Keratinocyte (primary cell): ENCODE measurements around the gene ATP6V0A4. TPM values are rescaled to one million over a fixed set of nuclear protein-coding genes. Genes with fewer than 3 reads are reported as not detected.

Experiments
- DNase-seq: peaks from one replicate; pipeline ENCODE4 v3.0.0-alpha.2; 2011; ENCODE audit warnings: low read depth, missing footprints, low spot score
- FAIRE-seq: peaks from 2 replicates; lab custom pipeline; 2011; peaks lifted over from hg19 to GRCh38; lab: Jason Lieb, UNC
- H2AFZ ChIP-seq: 2 replicates; pipeline ENCODE4 v1.6.0; 2012; ENCODE audit warnings: low read length, control low read depth, inconsistent platforms; ENCODE audit not compliant: control insufficient read depth
- H3K27ac ChIP-seq: 2 replicates; pipeline ENCODE4 v1.5.1; 2011; ENCODE audit warnings: low read length; ENCODE audit not compliant: control insufficient read depth, insufficient read depth
- H3K27me3 ChIP-seq: 3 replicates; pipeline ENCODE4 v1.6.0; 2011; ENCODE audit warnings: low read length; ENCODE audit not compliant: control insufficient read depth, insufficient read depth; ENCODE audit errors: extremely low read depth
- H3K36me3 ChIP-seq, 2 experiments: 2 replicates in 1 of 2; 3 replicates in 1 of 2; pipeline ENCODE4 v1.5.1; 2011; ENCODE audit warnings: low read length in 2 of 2, mild to moderate bottlenecking in 1 of 2; ENCODE audit not compliant: control insufficient read depth in 2 of 2, insufficient read depth in 2 of 2; ENCODE audit errors: extremely low read depth in 1 of 2
- H3K4me1 ChIP-seq: 3 replicates; pipeline ENCODE4 v1.5.1; 2011; ENCODE audit warnings: low read length; ENCODE audit not compliant: control insufficient read depth, insufficient read depth; ENCODE audit errors: extremely low read depth
- H3K4me2 ChIP-seq: 3 replicates; pipeline ENCODE4 v1.6.0; 2011; ENCODE audit warnings: low read depth, low read length; ENCODE audit not compliant: control insufficient read depth, insufficient read depth; ENCODE audit errors: extremely low read depth
- H3K4me3 ChIP-seq, 3 experiments: fragments of 200-600 bp in 1 of 3; sonication (generic) in 1 of 3; 2 replicates in 2 of 3; 3 replicates in 1 of 3; pipeline ENCODE4 v1.5.1; 2011 to 2016; ENCODE audit warnings: low read length in 3 of 3, mild to moderate bottlenecking in 3 of 3, control low read depth in 2 of 3, inconsistent platforms in 1 of 3, low read depth in 1 of 3, mixed read lengths in 1 of 3, mixed run types in 1 of 3, moderate library complexity in 1 of 3; ENCODE audit not compliant: control insufficient read depth in 2 of 3, insufficient read depth in 2 of 3; ENCODE audit errors: extremely low read depth in 1 of 3
- H3K79me2 ChIP-seq: 2 replicates; pipeline ENCODE4 v1.6.0; 2012; ENCODE audit warnings: low read length; ENCODE audit not compliant: control insufficient read depth, insufficient read depth
- H3K9ac ChIP-seq: 3 replicates; pipeline ENCODE4 v1.6.0; 2011; ENCODE audit warnings: low read length; ENCODE audit not compliant: control insufficient read depth, insufficient read depth; ENCODE audit errors: extremely low read depth
- H3K9me1 ChIP-seq: 3 replicates; pipeline ENCODE4 v1.6.0; 2011; ENCODE audit warnings: low read length; ENCODE audit not compliant: control insufficient read depth, insufficient read depth; ENCODE audit errors: extremely low read depth
- H3K9me3 ChIP-seq: 2 replicates; pipeline ENCODE4 v1.5.1; 2012; ENCODE audit warnings: low read depth, low read length; ENCODE audit not compliant: control insufficient read depth
- H4K20me1 ChIP-seq: 3 replicates; pipeline ENCODE4 v1.6.0; 2011; ENCODE audit warnings: low read length; ENCODE audit not compliant: control insufficient read depth, insufficient read depth; ENCODE audit errors: extremely low read depth
- EZH2 ChIP-seq: IDR thresholded peaks from one replicate; pipeline ENCODE4 v1.6.1; 2012; ENCODE audit warnings: inconsistent platforms, mild to moderate bottlenecking, low read length, moderate library complexity
- dilution Hi-C: fragments of 300-500 bp; cut with MboI; formaldehyde crosslinking; loops from one replicate; pipeline ENCODE4 v1.7.0; 2020; ENCODE audit warnings: low sequenced_read_pairs; ENCODE audit not compliant: extremely low pct_ligation_motif_present
- polyA plus RNA-seq, 5 experiments: library from polyadenylated mRNA; depleted of rRNA in 3 of 5; stranded (reverse) in 3 of 5; stranded (forward) in 1 of 5; unstranded in 1 of 5; fragments of >200 nt; gene quantifications; 1 replicate in 1 of 5; 2 replicates in 3 of 5; 3 replicates in 1 of 5; pipeline versions ENCODE4 v1.2.1 to v1.2.3, GENCODE V29; 2011 to 2012; ENCODE audit warnings: missing spikeins in 2 of 5, low read depth in 1 of 5, low replicate concordance in 1 of 5
- TF ChIP-seq, protein P1 (sequence below), 3 experiments: IDR thresholded peaks in 1 of 3; conservative IDR thresholded peaks in 1 of 3; optimal IDR thresholded peaks in 1 of 3; 2 replicates in 2 of 3; 3 replicates in 1 of 3; pipeline versions ENCODE3 to v1.5.1; 2011; ENCODE audit warnings: low read length in 3 of 3, mild to moderate bottlenecking in 3 of 3, moderate library complexity in 2 of 3, control low read depth in 1 of 3, inconsistent platforms in 1 of 3; ENCODE audit not compliant: insufficient read depth in 2 of 3; ENCODE audit errors: extremely low read depth in 1 of 3

Gene ATP6V0A4
- polyA plus RNA-seq, 1 donor (not counting 4 experiments of a cell fraction or from before 2014, with no cell fraction given), result 0.34 TPM

DNA sequence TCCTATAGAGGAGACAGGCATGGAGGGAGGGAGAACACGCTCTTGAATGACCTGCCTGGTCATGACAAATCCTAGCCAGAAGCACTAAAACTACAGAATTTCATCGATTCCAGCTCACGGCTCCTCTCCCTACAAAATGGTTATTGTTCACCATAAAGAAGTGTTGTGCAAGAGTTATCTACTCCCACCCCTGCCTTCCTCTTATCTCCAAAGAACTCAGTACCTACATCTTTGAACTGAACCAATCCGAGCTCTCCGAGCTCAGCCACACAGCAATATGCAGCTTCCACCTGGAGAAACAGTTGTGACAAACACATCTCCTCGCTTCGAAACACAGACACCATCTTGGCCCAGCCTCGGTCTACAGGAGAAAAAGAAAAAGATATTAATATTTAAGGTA, 27.1 kb downstream of the ATP6V0A4 start:
- Histone ChIP-seq H3K36me3 (no peaks in the 10 kb centered on the region), H3K27me3 (no peaks in the 10 kb centered on the region), H3K9me1 (no peaks in the 10 kb centered on the region), H3K79me2 (no peaks in the 10 kb centered on the region), H3K27ac (no peak overlapping the region), H3K4me2 (no peak overlapping the region), H3K9ac (no peak overlapping the region), H3K4me1 (no peaks in the 10 kb centered on the region), H3K4me3 (no peak overlapping the region), H3K9me3 (no peaks in the 10 kb centered on the region), H4K20me1 (no peaks in the 10 kb centered on the region), H2AFZ (no peak overlapping the region)
- no peak for DNase-seq
- no peak for FAIRE-seq
- dilution Hi-C loops, result no loop called here
- no peak for TF ChIP-seq EZH2
- TF ChIP-seq, protein P1, sequence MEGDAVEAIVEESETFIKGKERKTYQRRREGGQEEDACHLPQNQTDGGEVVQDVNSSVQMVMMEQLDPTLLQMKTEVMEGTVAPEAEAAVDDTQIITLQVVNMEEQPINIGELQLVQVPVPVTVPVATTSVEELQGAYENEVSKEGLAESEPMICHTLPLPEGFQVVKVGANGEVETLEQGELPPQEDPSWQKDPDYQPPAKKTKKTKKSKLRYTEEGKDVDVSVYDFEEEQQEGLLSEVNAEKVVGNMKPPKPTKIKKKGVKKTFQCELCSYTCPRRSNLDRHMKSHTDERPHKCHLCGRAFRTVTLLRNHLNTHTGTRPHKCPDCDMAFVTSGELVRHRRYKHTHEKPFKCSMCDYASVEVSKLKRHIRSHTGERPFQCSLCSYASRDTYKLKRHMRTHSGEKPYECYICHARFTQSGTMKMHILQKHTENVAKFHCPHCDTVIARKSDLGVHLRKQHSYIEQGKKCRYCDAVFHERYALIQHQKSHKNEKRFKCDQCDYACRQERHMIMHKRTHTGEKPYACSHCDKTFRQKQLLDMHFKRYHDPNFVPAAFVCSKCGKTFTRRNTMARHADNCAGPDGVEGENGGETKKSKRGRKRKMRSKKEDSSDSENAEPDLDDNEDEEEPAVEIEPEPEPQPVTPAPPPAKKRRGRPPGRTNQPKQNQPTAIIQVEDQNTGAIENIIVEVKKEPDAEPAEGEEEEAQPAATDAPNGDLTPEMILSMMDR (optimal IDR thresholded peaks at IDR 0.05 in 1 of 3, IDR thresholded peaks at IDR 0.05 in 1 of 3, conservative IDR thresholded peaks at IDR 0.05 in 1 of 3; ENCODE audit: extremely low read depth in 1 of 3, insufficient read depth in 2 of 3, low read length in 3 of 3), result no peak

DNA sequence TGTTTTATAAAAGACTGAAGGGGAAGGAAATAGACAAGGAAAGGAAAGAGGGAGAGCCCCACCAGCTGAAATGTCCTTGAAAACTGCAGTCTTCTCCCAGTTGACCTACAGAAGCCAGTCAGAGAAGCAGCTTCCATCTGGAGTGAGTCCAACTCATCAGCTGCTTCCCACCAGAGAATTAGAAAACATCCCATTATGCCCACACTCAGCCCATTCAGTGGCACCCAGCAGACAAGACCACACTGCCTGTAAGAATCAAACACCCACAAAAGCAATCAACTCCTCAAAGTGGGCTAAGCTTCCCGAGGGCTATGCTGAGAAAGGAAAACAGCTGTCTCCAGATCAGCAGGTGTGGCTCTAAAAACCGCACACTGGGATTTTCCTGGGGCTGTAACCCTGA, 29.8 kb downstream of the ATP6V0A4 start:
- Histone ChIP-seq H3K9ac (no peak overlapping the region), H3K27ac (no peak overlapping the region), H3K4me3 (no peak overlapping the region), H3K4me1 (no peaks in the 10 kb centered on the region), H3K4me2 (no peak overlapping the region), H2AFZ (no peak overlapping the region), H3K27me3 (no peaks in the 10 kb centered on the region), H3K9me1 (no peaks in the 10 kb centered on the region), H3K79me2 (no peaks in the 10 kb centered on the region), H4K20me1 (no peaks in the 10 kb centered on the region), H3K36me3 (no peaks in the 10 kb centered on the region), H3K9me3 (no peaks in the 10 kb centered on the region)
- dilution Hi-C loops, result no loop called here
- FAIRE-seq (no peak), DNase-seq (no peak)
- no peak for TF ChIP-seq EZH2
- TF ChIP-seq, protein P1 (optimal IDR thresholded peaks at IDR 0.05 in 1 of 3, IDR thresholded peaks at IDR 0.05 in 1 of 3, conservative IDR thresholded peaks at IDR 0.05 in 1 of 3; ENCODE audit: extremely low read depth in 1 of 3, insufficient read depth in 2 of 3, low read length in 3 of 3), result no peak
